Smooth muscle cell (in vitro differentiated cells): Measurements from ENCODE around the gene SLC6A3. TPM values are rescaled to one million over a fixed set of nuclear protein-coding genes. Genes with fewer than 3 reads are reported as not detected.

ENCODE experiments used
- DNase-seq: peaks from one replicate; lab custom pipeline; 2025; ENCODE audit not compliant: unreplicated experiment; lab: John Stamatoyannopoulos, UW
- H2AFZ ChIP-seq: fragments of 200-600 bp; sonication (generic); 2 replicates; pipeline ENCODE4 v1.6.0; 2016; ENCODE audit warnings: antibody characterized with exemption, low read depth, mild to moderate bottlenecking
- H3F3A ChIP-seq: fragments of 200-600 bp; sonication (generic); 2 replicates; pipeline ENCODE4 v1.6.0; 2017; ENCODE audit warnings: antibody characterized with exemption, low read depth
- H3K27ac ChIP-seq: fragments of 200-600 bp; sonication (generic); 2 replicates; pipeline ENCODE4 v1.5.1; 2016; ENCODE audit warnings: low read depth, mild to moderate bottlenecking
- H3K27me3 ChIP-seq: fragments of 200-600 bp; sonication (generic); 2 replicates; pipeline ENCODE4 v1.6.1; 2016; ENCODE audit warnings: low read depth, mild to moderate bottlenecking
- H3K36me3 ChIP-seq: fragments of 200-600 bp; sonication (generic); 2 replicates; pipeline ENCODE4 v1.5.1; 2016; ENCODE audit warnings: low read depth
- H3K4me1 ChIP-seq: fragments of 200-600 bp; sonication (generic); 2 replicates; pipeline ENCODE4 v1.5.1; 2016; ENCODE audit warnings: low read depth
- H3K4me2 ChIP-seq: fragments of 200-600 bp; sonication (generic); 2 replicates; pipeline ENCODE4 v1.6.0; 2016; ENCODE audit warnings: mild to moderate bottlenecking
- H3K4me3 ChIP-seq: fragments of 200-600 bp; sonication (generic); 2 replicates; pipeline ENCODE4 v1.5.1; 2016; ENCODE audit warnings: mild to moderate bottlenecking
- H3K79me2 ChIP-seq: fragments of 200-600 bp; sonication (generic); 2 replicates; pipeline ENCODE4 v1.6.0; 2016; ENCODE audit warnings: low read depth, mild to moderate bottlenecking
- H3K9ac ChIP-seq: fragments of 200-600 bp; sonication (generic); 2 replicates; pipeline ENCODE4 v1.6.0; 2016; ENCODE audit warnings: low read depth
- H3K9me3 ChIP-seq: fragments of 200-600 bp; sonication (generic); replicated peaks from 2 replicates; pipeline ENCODE4 v1.5.1; 2016; ENCODE audit warnings: low read depth
- H4K20me1 ChIP-seq: fragments of 200-600 bp; sonication (generic); 2 replicates; pipeline ENCODE4 v1.6.0; 2016; ENCODE audit warnings: low read depth
- WGBS: methylation state at CpG from one replicate; pipeline ENCODE4 v1.1.7; 2016; ENCODE audit warnings: low lambda C conversion rate; 5-methylcytosine and 5-hydroxymethylcytosine counted together
- polyA plus RNA-seq: library from polyadenylated mRNA; unstranded; fragments of >200 nt; fragmentation: Nextera tagmentation; extraction: Ambion mirVana; gene quantifications from 2 replicates; pipeline ENCODE4 v1.2.1, GENCODE V29; 2016
- total RNA-seq: library from RNA; depleted of rRNA; stranded (reverse); fragments of >200 nt; gene quantifications from 2 replicates; pipeline ENCODE4 v1.2.3, GENCODE V29; 2014
- TF ChIP-seq, protein P1 (sequence below): fragments of 200-600 bp; sonication (generic); IDR thresholded peaks from 2 replicates; pipeline ENCODE4 v1.5.1; 2017; ENCODE audit warnings: borderline replicate concordance, mild to moderate bottlenecking, antibody characterized with exemption; ENCODE audit not compliant: insufficient read depth, poor library complexity, severe bottlenecking

Gene SLC6A3
- total and polyA plus RNA-seq, 2 experiments from 2014 or later, result not detected

DNA sequence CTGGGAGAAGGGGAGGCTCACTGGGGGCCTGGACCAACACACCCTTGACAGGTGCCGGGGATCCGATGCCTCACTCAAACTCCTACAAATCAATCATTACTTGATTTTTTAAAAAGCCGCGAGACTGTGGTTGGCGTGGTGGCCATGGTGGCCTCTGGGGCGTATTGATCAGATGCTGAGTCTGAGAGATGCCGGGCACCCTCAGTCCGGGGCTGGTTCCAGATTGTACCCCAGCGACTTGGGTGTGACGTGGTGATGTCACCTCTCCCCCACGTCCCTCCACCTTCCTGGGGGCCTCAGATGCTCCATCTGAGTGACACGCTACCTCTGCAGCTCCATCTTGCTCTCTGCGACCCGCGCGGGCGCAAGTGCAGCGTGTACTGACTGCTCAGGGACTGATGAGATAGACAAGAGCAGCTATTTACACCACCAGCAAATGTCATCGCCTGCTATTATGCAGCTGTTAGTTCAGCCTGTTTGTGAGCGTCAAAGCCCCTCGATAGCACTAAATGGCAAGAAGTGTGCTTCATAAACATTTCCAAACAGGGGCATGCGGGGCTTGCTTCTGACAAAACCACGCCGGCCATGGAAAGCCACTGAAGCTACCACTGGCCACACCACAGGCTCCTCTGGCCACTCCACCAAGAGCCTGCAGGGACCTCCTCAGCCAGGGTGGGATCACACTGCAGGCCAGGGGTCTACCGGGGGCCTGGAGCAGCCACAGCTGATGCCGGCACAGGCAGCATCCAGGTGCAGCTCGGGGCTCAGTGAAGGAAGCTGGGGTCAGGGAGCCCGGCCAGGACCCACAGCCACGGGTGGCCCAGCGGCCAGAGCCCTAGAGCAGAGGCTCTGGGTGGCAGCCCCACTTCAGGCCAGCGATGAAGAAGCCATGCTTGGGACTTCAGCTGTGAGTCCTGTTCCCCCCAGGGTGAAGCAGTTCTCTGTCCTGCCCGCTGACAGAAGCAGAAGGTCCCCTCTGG lies 50.1 kb downstream of the SLC6A3 start:
- H3K9ac ChIP-seq, result no peak overlapping the region
- H3K4me2 ChIP-seq, result no peak overlapping the region
- no peak for DNase-seq
- no peaks in the 10 kb centered on the region for H3F3A ChIP-seq
- H3K4me1 ChIP-seq, result no peaks in the 10 kb centered on the region
- H3K36me3 ChIP-seq, result no peaks in the 10 kb centered on the region
- H3K9me3 ChIP-seq, result no peaks in the 10 kb centered on the region
- H3K79me2 ChIP-seq, result no peaks in the 10 kb centered on the region
- H4K20me1 ChIP-seq, result no peaks in the 10 kb centered on the region
- peaks cover 15% of the 10 kb centered on the region for H3K27me3 ChIP-seq
- H3K4me3 ChIP-seq, result no peak overlapping the region
- TF ChIP-seq, protein P1, sequence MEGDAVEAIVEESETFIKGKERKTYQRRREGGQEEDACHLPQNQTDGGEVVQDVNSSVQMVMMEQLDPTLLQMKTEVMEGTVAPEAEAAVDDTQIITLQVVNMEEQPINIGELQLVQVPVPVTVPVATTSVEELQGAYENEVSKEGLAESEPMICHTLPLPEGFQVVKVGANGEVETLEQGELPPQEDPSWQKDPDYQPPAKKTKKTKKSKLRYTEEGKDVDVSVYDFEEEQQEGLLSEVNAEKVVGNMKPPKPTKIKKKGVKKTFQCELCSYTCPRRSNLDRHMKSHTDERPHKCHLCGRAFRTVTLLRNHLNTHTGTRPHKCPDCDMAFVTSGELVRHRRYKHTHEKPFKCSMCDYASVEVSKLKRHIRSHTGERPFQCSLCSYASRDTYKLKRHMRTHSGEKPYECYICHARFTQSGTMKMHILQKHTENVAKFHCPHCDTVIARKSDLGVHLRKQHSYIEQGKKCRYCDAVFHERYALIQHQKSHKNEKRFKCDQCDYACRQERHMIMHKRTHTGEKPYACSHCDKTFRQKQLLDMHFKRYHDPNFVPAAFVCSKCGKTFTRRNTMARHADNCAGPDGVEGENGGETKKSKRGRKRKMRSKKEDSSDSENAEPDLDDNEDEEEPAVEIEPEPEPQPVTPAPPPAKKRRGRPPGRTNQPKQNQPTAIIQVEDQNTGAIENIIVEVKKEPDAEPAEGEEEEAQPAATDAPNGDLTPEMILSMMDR, result no peak
- H2AFZ ChIP-seq, result no peak overlapping the region
- H3K27ac ChIP-seq, result no peak overlapping the region
- 93% methylated on average over 32 of the region's 32 CpGs for WGBS

DNA sequence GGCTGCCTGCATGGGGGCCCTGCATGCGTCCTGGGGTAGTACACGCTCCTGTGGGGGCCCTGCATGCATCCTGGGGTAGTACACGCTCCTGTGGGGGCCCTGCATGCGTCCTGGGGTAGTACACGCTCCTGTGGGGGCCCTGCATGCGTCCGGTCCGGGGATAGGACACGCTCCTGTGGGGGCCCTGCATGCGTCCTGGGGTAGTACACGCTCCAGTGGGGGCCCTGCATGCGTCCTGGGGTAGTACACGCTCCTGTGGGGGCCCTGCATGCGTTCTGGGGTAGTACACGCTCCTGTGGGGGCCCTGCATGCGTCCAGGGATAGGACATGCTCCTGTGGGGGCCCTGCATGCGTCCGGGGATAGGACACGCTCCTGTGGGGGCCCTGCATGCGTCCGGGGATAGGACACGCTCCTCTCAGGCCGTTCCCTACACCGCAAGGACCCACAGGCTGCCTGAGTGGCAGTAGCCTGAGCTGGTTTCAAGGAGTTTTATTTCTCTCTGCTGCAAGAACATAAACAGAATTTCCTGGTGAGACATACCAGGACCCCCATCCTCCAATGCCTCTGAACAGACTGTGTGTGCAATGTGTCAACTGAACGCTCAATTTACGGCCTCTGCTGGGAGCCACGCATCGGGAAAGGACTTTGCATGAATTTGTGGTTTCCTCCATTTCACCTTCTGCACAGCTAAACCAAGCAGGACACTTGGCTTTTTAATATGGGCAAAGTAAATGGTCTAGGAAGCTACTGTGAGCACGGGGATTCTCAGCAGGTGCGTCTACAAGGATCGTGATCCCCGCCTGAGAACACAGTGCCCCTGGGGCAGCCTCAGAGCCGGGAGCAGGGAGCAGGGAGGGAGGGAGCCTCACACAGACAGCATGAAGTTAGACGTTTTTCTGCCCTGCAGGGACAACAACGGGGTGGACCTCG lies 51.4 kb downstream of the SLC6A3 start:
- TF ChIP-seq, protein P1, result no peak
- Histone ChIP-seq H3K9ac (no peak overlapping the region), H3K4me3 (no peak overlapping the region), H3K27me3 (peaks cover 24% of the 10 kb centered on the region), H3K36me3 (no peaks in the 10 kb centered on the region), H3K4me1 (no peaks in the 10 kb centered on the region), H3K79me2 (no peaks in the 10 kb centered on the region), H3F3A (no peaks in the 10 kb centered on the region), H2AFZ (no peak overlapping the region), H4K20me1 (no peaks in the 10 kb centered on the region), H3K9me3 (no peaks in the 10 kb centered on the region), H3K27ac (no peak overlapping the region), H3K4me2 (no peak overlapping the region)
- DNase-seq, result no peak
- 86% methylated on average over 36 of the region's 36 CpGs for WGBS

DNA sequence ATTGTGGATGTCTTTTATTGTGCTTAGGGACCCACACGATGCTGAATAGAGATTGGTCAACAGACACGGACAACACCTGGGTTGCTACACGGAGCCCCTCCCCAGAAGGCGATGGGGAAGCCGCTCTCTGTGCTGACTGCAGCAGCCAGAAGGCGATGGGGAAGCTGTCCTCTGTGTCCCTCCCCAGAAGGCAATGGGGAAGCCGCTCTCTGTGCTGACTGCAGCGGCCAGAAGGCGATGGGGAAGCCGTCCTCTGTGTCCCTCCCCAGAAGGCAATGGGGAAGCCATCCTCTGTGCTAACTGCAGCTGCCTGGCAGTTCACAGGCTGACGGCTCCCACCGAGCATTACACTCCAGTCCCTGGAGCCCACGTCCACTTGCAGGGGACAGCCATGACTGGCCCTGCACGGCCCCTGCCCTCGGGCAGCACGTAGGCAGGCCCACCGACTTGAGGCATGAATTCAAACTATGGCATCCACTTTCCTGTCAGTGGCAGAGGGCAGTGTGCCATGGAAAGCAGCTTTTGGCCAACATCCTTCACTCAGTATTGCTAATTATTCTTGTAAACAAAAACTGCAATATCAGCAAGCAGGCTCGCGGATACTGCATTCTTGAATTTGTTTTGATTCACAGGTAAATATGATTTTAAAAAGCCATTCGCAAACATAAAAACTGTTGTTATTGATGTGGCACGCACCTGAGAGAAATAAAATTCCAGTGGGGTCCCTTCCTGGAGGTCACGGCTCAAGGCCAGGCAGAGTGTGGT lies 52.3 kb downstream of the SLC6A3 start:
- DNase-seq, result no peak
- Histone ChIP-seq H2AFZ (no peak overlapping the region), H3K36me3 (no peaks in the 10 kb centered on the region), H3K9ac (no peak overlapping the region), H3K9me3 (no peaks in the 10 kb centered on the region), H3F3A (no peaks in the 10 kb centered on the region), H4K20me1 (no peaks in the 10 kb centered on the region), H3K27ac (no peak overlapping the region), H3K4me2 (no peak overlapping the region), H3K4me3 (no peak overlapping the region), H3K4me1 (no peaks in the 10 kb centered on the region), H3K79me2 (no peaks in the 10 kb centered on the region), H3K27me3 (peaks cover 32% of the 10 kb centered on the region)
- 80% methylated on average over 22 of the region's 22 CpGs for WGBS
- TF ChIP-seq, protein P1, result no peak
